Hematopoietic multipotent progenitor cell (in vitro differentiated cells): Measurements from ENCODE around the gene ALKBH6. TPM values are rescaled to one million over a fixed set of nuclear protein-coding genes. Genes with fewer than 3 reads are reported as not detected.
"Not testable (repeated sequence)": the region's sequence is repeated elsewhere in the genome, so short reads cannot be mapped to it uniquely, and the experiment has no call there.

Experiments used
- DNase-seq, 3 donors: peaks; one replicate each; pipeline ENCODE4 v3.0.0-alpha.2; 2011 to 2015; ENCODE audit warnings: low read depth in 2 of 3, low spot score in 2 of 3
- total RNA-seq: library from RNA; depleted of rRNA; stranded (reverse); fragments of >200 nt; gene quantifications from one replicate; pipeline ENCODE4 v1.2.3, GENCODE V29; 2012

ALKBH6 gene
- total RNA-seq, 1 donor: 13.7 TPM

DNA sequence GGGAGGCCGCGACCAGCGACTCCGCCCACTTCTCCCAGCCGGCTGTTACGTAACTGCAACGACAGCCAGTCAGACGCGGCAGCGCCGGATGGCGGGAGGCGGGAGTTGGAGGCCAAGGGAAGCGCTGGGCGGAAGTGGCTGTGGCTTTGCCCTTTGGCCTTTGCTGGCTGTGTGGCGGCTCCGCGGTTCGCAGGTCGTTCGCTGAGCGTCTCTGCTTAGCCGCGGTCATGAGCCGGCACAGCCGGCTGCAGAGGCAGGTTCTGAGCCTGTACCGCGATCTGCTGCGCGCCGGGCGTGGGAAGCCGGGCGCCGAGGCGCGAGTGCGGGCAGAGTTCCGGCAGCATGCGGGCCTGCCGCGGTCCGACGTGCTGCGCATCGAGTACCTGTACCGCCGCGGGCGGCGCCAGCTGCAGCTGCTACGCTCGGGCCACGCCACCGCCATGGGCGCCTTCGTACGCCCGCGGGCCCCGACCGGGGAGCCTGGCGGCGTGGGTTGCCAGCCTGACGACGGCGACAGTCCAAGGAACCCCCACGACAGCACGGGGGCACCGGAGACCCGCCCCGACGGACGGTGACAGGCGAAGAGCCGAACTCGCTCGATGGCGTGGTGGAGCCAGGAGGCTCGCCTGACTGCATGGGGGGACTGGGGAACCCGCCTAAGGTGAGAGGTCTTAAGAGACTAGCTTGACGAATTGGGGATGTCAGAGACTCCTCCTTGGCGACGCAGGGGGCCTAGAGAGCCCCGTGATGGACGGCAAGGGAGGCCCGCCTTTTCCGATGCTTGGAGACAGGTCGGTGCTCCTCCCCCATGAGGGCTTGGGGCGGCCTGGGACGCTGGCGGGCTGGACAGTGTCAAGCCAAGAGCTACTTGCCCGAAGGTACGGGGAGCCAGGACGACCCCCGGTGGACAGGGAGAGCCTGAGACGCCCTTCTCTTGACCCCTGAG lies 18.7 kb downstream of the ALKBH6 start, which contains the start of gene SDHAF1:
SDHAF1 (plus strand) TSS at position 141 of the 946 bp plus-strand sequence; CDS start at position 228, 87 bp downstream.
- peak; percentile 74 to 91 (median 89) for DNase-seq

GRCh38 chr19:35993923-35994598 lies 20.0 kb downstream of the ALKBH6 start:
- peak in 2 of 3 donors; percentile 28 to 35 for DNase-seq

DNA sequence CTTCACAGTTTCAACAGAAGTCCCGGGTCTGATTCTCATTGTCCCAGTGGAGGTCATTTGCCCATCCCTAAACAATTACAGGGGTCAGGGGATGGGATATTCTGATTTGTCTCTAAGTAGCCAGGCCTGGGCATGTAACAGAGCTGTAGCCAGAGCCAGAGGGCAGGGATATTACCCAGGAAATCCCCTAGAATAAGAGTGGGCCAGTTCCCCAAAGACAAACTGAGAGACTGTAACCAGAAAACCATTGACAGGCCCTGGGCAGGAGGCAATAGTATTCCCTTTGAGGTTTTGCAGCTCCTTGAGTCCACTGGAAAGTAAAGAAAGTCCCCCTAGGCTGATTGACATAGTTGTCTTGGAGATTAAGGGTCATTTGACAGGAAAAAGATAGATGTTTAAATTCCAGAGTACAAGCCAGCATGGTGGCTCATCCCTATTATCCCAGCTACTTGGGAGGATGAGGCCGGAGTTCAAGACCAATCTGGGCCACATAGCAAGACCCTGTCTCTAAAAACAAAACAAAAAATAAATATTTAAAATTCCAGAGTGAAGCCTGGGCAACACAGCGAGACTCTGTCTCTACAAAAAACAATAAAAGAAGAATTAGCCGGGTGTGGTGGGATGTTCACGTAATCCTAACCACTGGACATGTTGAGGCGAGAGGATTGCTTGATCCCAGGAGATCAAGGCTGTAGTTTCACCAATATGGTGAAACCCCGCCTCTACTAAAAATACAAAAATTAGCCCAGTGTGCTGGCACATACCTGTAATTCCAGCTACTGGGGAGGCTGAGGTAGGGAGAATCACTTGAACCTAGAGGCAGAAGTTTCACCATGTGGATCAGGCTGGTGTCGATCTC lies 20.9 kb downstream of the ALKBH6 start:
- DNase-seq: no peak

DNA sequence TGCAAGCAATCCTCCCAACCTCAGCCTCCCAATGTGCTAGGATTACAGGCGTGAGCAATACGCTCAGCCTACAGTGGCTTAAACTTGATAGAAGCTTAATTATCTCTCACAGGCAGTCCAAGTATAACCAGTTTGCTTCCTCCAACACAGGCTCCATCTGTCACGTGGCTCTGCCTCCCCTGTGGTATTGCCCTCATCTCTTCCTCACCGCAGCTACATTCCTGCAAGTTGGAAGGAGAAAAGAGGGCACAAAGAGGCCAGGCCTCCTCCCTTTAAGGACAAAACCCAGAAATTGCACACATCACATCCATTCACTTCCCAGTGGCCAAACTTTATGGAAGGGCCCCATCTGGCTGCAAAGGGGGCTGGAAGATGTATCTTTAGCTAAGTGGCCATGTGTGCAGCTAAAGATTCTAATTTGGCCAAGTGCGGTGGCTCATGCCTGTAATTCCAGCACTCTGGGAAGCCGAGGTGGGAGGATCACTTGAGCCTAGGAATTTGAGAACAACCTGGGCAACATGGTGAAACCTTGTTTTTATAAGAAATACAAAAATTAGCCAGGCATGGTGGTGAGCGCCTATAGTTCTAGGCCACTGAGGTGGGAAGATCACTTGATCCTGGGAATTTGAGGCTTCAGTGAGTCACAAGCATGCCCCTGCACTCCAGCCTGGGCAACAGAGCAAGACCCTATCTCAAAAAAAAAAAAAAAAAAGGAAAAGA lies 22.1 kb downstream of the ALKBH6 start:
- no peak for DNase-seq

- no peak for DNase-seq
These were observed 23.0 kb downstream of the ALKBH6 start for GRCh38 chr19:35990771-35991730.

- no peak for DNase-seq
These were observed 23.9 kb downstream of the ALKBH6 start for GRCh38 chr19:35990156-35990555.

GRCh38 chr19:35988824-35989223 lies 25.2 kb downstream of the ALKBH6 start:
- no peak for DNase-seq

- DNase-seq: no peak
These were observed 26.5 kb downstream of the ALKBH6 start for GRCh38 chr19:35987571-35987896.

GRCh38 chr19:35986664-35987570 lies 27.1 kb downstream of the ALKBH6 start:
- DNase-seq: peak in 2 of 3 donors; percentile 28 to 44

DNA sequence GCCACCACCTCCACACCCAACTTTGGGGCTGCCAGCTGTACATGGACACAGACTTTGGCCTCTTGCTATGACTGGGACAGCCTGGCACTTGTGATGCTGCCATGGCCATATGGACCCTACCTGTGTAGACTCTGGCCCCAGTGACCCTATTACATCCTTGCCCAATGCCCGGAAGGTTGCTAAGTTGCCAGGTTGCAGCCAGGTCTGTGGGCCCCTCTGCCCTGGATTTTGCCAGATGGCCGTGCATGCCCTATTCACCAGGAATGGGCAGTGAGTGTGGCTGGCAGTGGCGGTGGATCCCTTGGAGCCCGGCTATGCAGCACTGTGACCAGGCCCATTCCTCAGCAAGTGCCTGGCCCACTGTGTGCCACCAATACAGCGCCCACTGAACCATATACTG lies 27.9 kb downstream of the ALKBH6 start:
- no peak for DNase-seq

- DNase-seq: no peak
These were observed 30.8 kb downstream of the ALKBH6 start for GRCh38 chr19:35983177-35983576.

GRCh38 chr19:35980997-35981396 lies 33.0 kb downstream of the ALKBH6 start:
- DNase-seq: not testable (repeated sequence)

GRCh38 chr19:35978832-35979365 lies 35.1 kb downstream of the ALKBH6 start:
- no peak for DNase-seq

GRCh38 chr19:35978271-35978670 lies 35.7 kb downstream of the ALKBH6 start:
- no peak for DNase-seq

DNA sequence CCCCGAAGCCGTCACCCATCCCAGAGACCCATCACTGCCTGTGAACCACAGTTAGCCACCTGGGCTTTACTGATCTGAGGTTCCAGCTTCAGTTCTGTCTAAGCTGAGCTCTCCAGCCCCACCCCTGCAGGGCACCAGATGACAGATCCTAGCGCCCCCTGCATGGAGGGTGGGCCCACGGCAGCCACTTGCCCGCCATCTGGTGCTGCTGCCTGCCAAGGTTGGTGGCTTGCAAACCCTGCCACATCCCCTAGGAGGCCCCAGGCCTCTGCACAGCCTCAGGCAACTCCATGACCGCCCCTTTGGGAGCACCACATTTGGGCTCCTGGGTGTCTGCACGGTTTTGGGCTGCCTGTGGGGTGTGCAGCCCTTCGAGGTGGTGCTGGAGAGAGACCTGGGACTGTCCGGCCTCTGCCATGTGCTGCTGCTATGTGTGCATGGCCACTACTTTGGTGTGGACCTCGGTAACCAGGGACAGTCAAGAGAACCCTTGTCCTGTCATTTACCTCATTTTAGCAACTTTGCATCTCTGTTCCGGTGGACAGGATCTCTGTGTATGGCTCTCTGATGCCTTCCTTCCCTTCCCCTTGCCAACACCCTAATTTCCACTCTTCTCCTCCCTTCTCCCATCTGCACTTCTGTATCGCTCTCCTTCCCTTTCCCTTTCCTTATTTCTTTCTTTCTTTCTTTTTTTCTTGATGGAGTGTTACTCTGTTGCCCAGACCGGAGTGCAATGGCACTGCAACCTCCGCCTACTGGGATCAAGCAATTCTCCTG lies 36.4 kb downstream of the ALKBH6 start:
- peak in 2 of 3 donors; percentile 61 to 76 for DNase-seq

DNA sequence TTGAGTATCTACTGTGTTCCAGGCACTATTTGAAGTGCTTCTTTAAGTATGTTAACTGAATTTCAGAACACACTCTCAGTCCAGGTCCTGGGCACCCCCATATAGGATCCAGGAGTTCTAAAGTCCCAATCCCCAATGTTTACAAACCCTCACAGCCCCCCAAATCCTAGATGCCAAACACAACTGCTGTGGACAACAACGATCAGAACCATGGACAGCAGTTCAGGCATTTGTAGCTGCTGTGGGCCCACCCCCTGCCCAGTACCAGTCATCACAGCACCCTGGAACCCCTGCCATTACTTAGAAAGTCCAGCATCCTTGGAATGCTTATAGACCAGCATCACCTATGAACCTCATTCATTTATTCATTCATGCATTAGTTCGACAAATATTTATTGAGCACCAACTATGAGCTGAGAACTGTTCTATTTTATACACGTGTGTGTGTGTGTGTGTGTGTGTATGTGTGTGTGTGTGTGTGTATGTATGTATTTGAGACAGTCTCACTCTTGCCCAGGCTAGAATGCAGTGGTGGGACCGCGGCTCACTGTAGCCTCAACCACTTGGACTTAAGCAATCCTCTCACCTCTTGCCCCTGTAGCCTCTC lies 38.3 kb downstream of the ALKBH6 start:
- DNase-seq: peak in 2 of 3 donors; percentile 37 to 62

DNA sequence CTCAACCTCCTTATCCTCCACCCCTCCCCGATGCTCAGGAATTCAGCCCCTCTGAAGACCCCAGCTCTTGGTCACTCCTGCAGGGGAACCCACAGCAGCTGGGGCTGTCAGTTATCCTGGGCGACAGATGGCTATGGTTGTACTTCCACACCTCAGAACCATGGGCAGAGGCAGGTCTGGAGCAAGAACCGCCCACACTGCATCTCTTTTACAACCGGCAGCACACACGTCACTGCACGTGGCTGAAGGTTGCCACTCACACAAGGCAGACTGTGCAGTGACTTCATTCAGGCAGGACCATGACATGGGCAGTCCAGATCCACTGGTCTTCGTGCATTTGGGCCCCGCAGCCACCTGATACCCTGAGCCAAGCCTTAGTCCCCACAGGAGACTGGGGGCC lies 40.5 kb downstream of the ALKBH6 start:
- DNase-seq: no peak
